Endothelial cell of umbilical vein (primary cell): ENCODE data around the gene GOLGA6L6. TPM values are rescaled to one million over a fixed set of nuclear protein-coding genes. Genes with fewer than 3 reads are reported as not detected.
"Not testable (repeated sequence)": the region's sequence is repeated elsewhere in the genome, so short reads cannot be mapped to it uniquely, and the experiment has no call there.

ENCODE experiments used
- Bru-seq: library from RNA; stranded (reverse); fragments of 400-500 nt; gene quantifications from one replicate; lab custom pipeline; 2021; lab: Mats Ljungman, UMichigan
- BruChase-seq, 2 experiments: library from RNA; stranded (reverse); fragments of 400-500 nt; gene quantifications; one replicate each; lab custom pipeline; 2021; lab: Mats Ljungman, UMichigan
- BruUV-seq: library from RNA; stranded (reverse); fragments of 400-500 nt; replicated peaks from 2 replicates; lab custom pipeline; 2021; lab: Mats Ljungman, UMichigan
- CTCF ChIA-PET: fragments of 300-600, 350-600 bp; sonication (Branson Sonifier 250); formaldehyde crosslinking; loops from one replicate; lab custom pipeline; 2021; ENCODE audit warnings: antibody characterized with exemption, inconsistent platforms; lab: Charles Lee
- POLR2A ChIA-PET: fragments of 300-600, 350-600 bp; sonication (Branson Sonifier 250); formaldehyde crosslinking; loops from one replicate; lab custom pipeline; 2021; ENCODE audit warnings: antibody characterized with exemption, inconsistent platforms; lab: Charles Lee
- DNase-seq: peaks from one replicate; pipeline ENCODE4 v3.0.0-alpha.2; 2011; ENCODE audit warnings: low read depth, low spot score
- FAIRE-seq: peaks from 2 replicates; lab custom pipeline; 2011; peaks lifted over from hg19 to GRCh38; lab: Jason Lieb, UNC
- H2AFZ ChIP-seq: 2 replicates; pipeline ENCODE4 v1.6.0; 2012; ENCODE audit warnings: low read depth, low read length, control low read depth, inconsistent platforms
- H3K27ac ChIP-seq: 2 replicates; pipeline ENCODE4 v1.5.1; 2011; ENCODE audit warnings: low read depth, mild to moderate bottlenecking, control low read depth, low read length, moderate library complexity; ENCODE audit not compliant: insufficient read depth
- H3K27me3 ChIP-seq, 2 experiments: 2 replicates each; pipeline versions ENCODE4 v1.6.0 to v1.6.1; 2011; ENCODE audit warnings: low read length in 2 of 2, mixed read lengths in 1 of 2; ENCODE audit not compliant: control insufficient read depth in 2 of 2, insufficient read depth in 2 of 2
- H3K36me3 ChIP-seq, 2 experiments: 2 replicates in 1 of 2; 3 replicates in 1 of 2; pipeline ENCODE4 v1.5.1; 2011; ENCODE audit warnings: low read length in 2 of 2, mild to moderate bottlenecking in 1 of 2, moderate library complexity in 1 of 2; ENCODE audit not compliant: control insufficient read depth in 2 of 2, insufficient read depth in 2 of 2; ENCODE audit errors: extremely low read depth in 1 of 2
- H3K4me1 ChIP-seq: 3 replicates; pipeline ENCODE4 v1.5.1; 2011; ENCODE audit warnings: mild to moderate bottlenecking, low read length; ENCODE audit not compliant: control insufficient read depth, insufficient read depth; ENCODE audit errors: extremely low read depth
- H3K4me2 ChIP-seq: 2 replicates; pipeline ENCODE4 v1.6.1; 2011; ENCODE audit warnings: low read length, control low read depth, mixed read lengths; ENCODE audit not compliant: insufficient read depth
- H3K4me3 ChIP-seq, 3 experiments: fragments of 200-600 bp in 1 of 3; sonication (generic), shearing (Covaris generic) in 1 of 3; replicated peaks in 1 of 3; 2 replicates each; pipeline ENCODE4 v1.5.1; 2011 to 2016; ENCODE audit warnings: control low read depth in 3 of 3, low read length in 3 of 3, mild to moderate bottlenecking in 2 of 3, inconsistent platforms in 1 of 3, low read depth in 1 of 3, moderate library complexity in 1 of 3; ENCODE audit not compliant: insufficient read depth in 1 of 3
- H3K79me2 ChIP-seq: 2 replicates; pipeline ENCODE4 v1.6.0; 2012; ENCODE audit warnings: low read length, inconsistent platforms; ENCODE audit not compliant: control insufficient read depth, insufficient read depth
- H3K9ac ChIP-seq: replicated peaks from 2 replicates; pipeline ENCODE3; 2011; ENCODE audit warnings: low read length, control low read depth; ENCODE audit not compliant: insufficient read depth; ENCODE audit errors: extremely low read depth
- H3K9me1 ChIP-seq: replicated peaks from 3 replicates; pipeline ENCODE4 v1.6.0; 2011; ENCODE audit warnings: mild to moderate bottlenecking, low read length; ENCODE audit not compliant: control insufficient read depth, insufficient read depth; ENCODE audit errors: extremely low read depth
- H3K9me3 ChIP-seq: replicated peaks from 2 replicates; pipeline ENCODE4 v1.5.1; 2012; ENCODE audit warnings: low read length, inconsistent platforms; ENCODE audit not compliant: control insufficient read depth, insufficient read depth
- H4K20me1 ChIP-seq: replicated peaks from 2 replicates; pipeline ENCODE3; 2011; ENCODE audit warnings: mild to moderate bottlenecking, low read length; ENCODE audit not compliant: control insufficient read depth, insufficient read depth; ENCODE audit errors: extremely low read depth
- dilution Hi-C: fragments of 300-500 bp; cut with MboI; formaldehyde crosslinking; loops from one replicate; pipeline ENCODE4 v1.15.0; 2019; ENCODE audit warnings: low sequenced_read_pairs; ENCODE audit not compliant: extremely low pct_ligation_motif_present
- intact Hi-C: fragments of 100-400 bp; cut with micrococcal nuclease; formaldehyde crosslinking; loops from one replicate; pipeline ENCODE4 v1.10.0; 2022
- long read RNA-seq: library from polyadenylated mRNA; stranded (forward); transcript quantifications from one replicate; pipeline ENCODE4 v2.0.0, GENCODE V29; 2021
- polyA minus RNA-seq, 3 experiments: library from RNA; depleted of rRNA, polyadenylated mRNA; stranded (reverse); fragments of >200 nt; gene quantifications; 1 replicate in 1 of 3; 2 replicates in 2 of 3; pipeline ENCODE4 v1.2.3, GENCODE V29; 2011
- polyA plus RNA-seq, 4 experiments: library from polyadenylated mRNA; depleted of rRNA in 3 of 4; stranded (reverse) in 3 of 4; unstranded in 1 of 4; fragments of >200 nt; gene quantifications; 2 replicates each; pipeline versions ENCODE4 v1.2.1 to v1.2.3, GENCODE V29; 2011 to 2012; ENCODE audit warnings: missing spikeins in 1 of 4
- total RNA-seq: library from RNA; stranded (reverse); gene quantifications from 2 replicates; pipeline ENCODE4 v1.2.3, GENCODE V29; 2021

GOLGA6L6 gene
- total RNA-seq (not detected in 2 replicates), polyA plus RNA-seq (not detected in 2 replicates), polyA minus RNA-seq (not detected in 2 replicates), Bru-seq, nascent RNA (not detected), BruChase-seq, experiment 1, labeled RNA remaining after a 6-hour chase (not detected), BruChase-seq, experiment 2, labeled RNA remaining after a 2-hour chase (not detected)
- not detected in 2 replicates for polyA plus RNA-seq (2011; cell fraction: cytosol; rRNA removed)
- polyA plus RNA-seq (2011; cell fraction: nucleus; rRNA removed) = not detected in 2 replicates
- polyA plus RNA-seq (2012) = not detected in 2 replicates
- not detected for polyA minus RNA-seq (2011; cell fraction: cytosol; rRNA and poly(A)+ RNA removed)
- polyA minus RNA-seq (2011; cell fraction: nucleus; rRNA and poly(A)+ RNA removed) = not detected in 2 replicates
- long read RNA-seq = 0 reads

GRCh38 chr15:20541700-20542099 lies at the start of gene GOLGA6L6:
GOLGA6L6 (minus strand) TSS chr15:20541800; CDS start chr15:20541709, 91 bp downstream.
- H3K9me1 ChIP-seq, H3K79me2 ChIP-seq, H3K9ac ChIP-seq, CTCF ChIA-PET, H3K27ac ChIP-seq, H2AFZ ChIP-seq, H3K27me3 ChIP-seq, H3K4me3 ChIP-seq, H4K20me1 ChIP-seq, intact Hi-C loops, BruUV-seq, POLR2A ChIA-PET, dilution Hi-C loops, H3K9me3 ChIP-seq, H3K36me3 ChIP-seq, H3K4me2 ChIP-seq, FAIRE-seq, H3K4me1 ChIP-seq, DNase-seq: not testable (repeated sequence)

GRCh38 chr15:20590069-20590468 lies 48.5 kb upstream of the GOLGA6L6 start:
- POLR2A ChIA-PET, H3K9me1 ChIP-seq, dilution Hi-C loops, CTCF ChIA-PET, H3K27ac ChIP-seq, H3K9me3 ChIP-seq, intact Hi-C loops, H3K27me3 ChIP-seq, H3K9ac ChIP-seq, H3K36me3 ChIP-seq, H3K4me2 ChIP-seq, DNase-seq, H2AFZ ChIP-seq, H3K4me1 ChIP-seq, H3K4me3 ChIP-seq, BruUV-seq, FAIRE-seq, H4K20me1 ChIP-seq, H3K79me2 ChIP-seq: not testable (repeated sequence)

- H3K4me3 ChIP-seq, H3K27ac ChIP-seq, CTCF ChIA-PET, intact Hi-C loops, dilution Hi-C loops, POLR2A ChIA-PET, H3K4me1 ChIP-seq, H3K36me3 ChIP-seq, H3K9ac ChIP-seq, H4K20me1 ChIP-seq, H3K9me3 ChIP-seq, FAIRE-seq, H3K9me1 ChIP-seq, BruUV-seq, H3K27me3 ChIP-seq, H3K4me2 ChIP-seq, H3K79me2 ChIP-seq, H2AFZ ChIP-seq, DNase-seq: not testable (repeated sequence)
These were observed 45.2 kb upstream of the GOLGA6L6 start for GRCh38 chr15:20586821-20587220.

GRCh38 chr15:20582726-20583115 lies 41.1 kb upstream of the GOLGA6L6 start:
- H2AFZ ChIP-seq, intact Hi-C loops, FAIRE-seq, H3K36me3 ChIP-seq, DNase-seq, H3K79me2 ChIP-seq, H3K4me1 ChIP-seq, H3K4me3 ChIP-seq, H3K27ac ChIP-seq, H3K4me2 ChIP-seq, H3K9me1 ChIP-seq, H3K9ac ChIP-seq, CTCF ChIA-PET, dilution Hi-C loops, H3K27me3 ChIP-seq, H4K20me1 ChIP-seq, BruUV-seq, POLR2A ChIA-PET, H3K9me3 ChIP-seq: not testable (repeated sequence)
